Transverse colon (tissue), 4 donors: ENCODE data around the gene RINL. TPM values are rescaled to one million over a fixed set of nuclear protein-coding genes. Genes with fewer than 3 reads are reported as not detected.

Experiments
- DNase-seq: peaks from one replicate; pipeline ENCODE4 v3.0.0-alpha.2; 2019
- H3K27ac ChIP-seq, 4 donors: fragments of 200-600 bp; sonication (generic); 2 replicates each; pipeline ENCODE4 v1.5.1; 2016 to 2018; ENCODE audit warnings: inconsistent platforms in 4 of 4
- H3K27me3 ChIP-seq: fragments of 200-600 bp; sonication (generic); 2 replicates; pipeline ENCODE4 v1.5.1; 2017; ENCODE audit warnings: inconsistent platforms
- H3K36me3 ChIP-seq, 4 donors: fragments of 200-600 bp; sonication (generic); 2 replicates each; pipeline ENCODE4 v1.5.1; 2017 to 2019; ENCODE audit warnings: inconsistent platforms in 4 of 4
- H3K4me1 ChIP-seq, 4 donors: fragments of 200-600 bp; sonication (generic); 2 replicates each; pipeline ENCODE4 v1.5.1; 2017 to 2020; ENCODE audit warnings: inconsistent platforms in 4 of 4
- H3K4me3 ChIP-seq, 4 donors: fragments of 200-600 bp; sonication (generic); 1 replicate in 1 of 4; 2 replicates in 3 of 4; pipeline versions ENCODE4 v1.5.1 to v1.6.1; 2017 to 2019; ENCODE audit warnings: inconsistent platforms in 4 of 4
- H3K9me3 ChIP-seq, 2 donors: fragments of 200-600 bp; sonication (generic); 2 replicates each; pipeline ENCODE4 v1.5.1; 2017 to 2019; ENCODE audit warnings: inconsistent platforms in 2 of 2
- CTCF ChIP-seq, 5 experiments: fragments of 200-600 bp in 3 of 5; fragments of 450-650 bp in 2 of 5; sonication (generic) in 3 of 5; IDR thresholded peaks; 1 replicate in 2 of 5; 2 replicates in 3 of 5; pipeline ENCODE4 v1.5.1; 2016 to 2017; ENCODE audit warnings: antibody characterized with exemption in 5 of 5, inconsistent platforms in 3 of 5, mild to moderate bottlenecking in 2 of 5, moderate library complexity in 1 of 5
- EP300 ChIP-seq: sonication (generic); formaldehyde crosslinking; IDR thresholded peaks from one replicate; pipeline ENCODE4 v1.6.1; 2017; ENCODE audit warnings: antibody characterized with exemption, low read depth
- POLR2A ChIP-seq: fragments of 450-650 bp; IDR thresholded peaks from one replicate; pipeline ENCODE4 v1.6.1; 2016; ENCODE audit warnings: antibody characterized with exemption, mild to moderate bottlenecking, moderate library complexity
- POLR2AphosphoS5 ChIP-seq, 3 donors: sonication (generic); formaldehyde crosslinking; IDR thresholded peaks; one replicate each; pipeline ENCODE4 v1.6.1; 2016; ENCODE audit warnings: antibody characterized with exemption in 3 of 3
- WGBS, 2 donors: methylation state at CpG; one replicate each; pipeline ENCODE4 v1.1.5; 2018; ENCODE audit warnings: low coverage in 1 of 2; 5-methylcytosine and 5-hydroxymethylcytosine counted together
- in situ Hi-C, 4 donors: fragments of 200-750 bp; cut with MboI; loops; one replicate each; pipeline versions ENCODE4 v1.15.0 to v1.15.1; 2017; ENCODE audit warnings: low sequenced_read_pairs in 3 of 4, low pct_ligation_motif_present in 1 of 4, low pct_unique_long_range_greater_than_20kb in 1 of 4
- intact Hi-C: fragments of 100-400 bp; cut with DNase I; formaldehyde crosslinking; loops from one replicate; pipeline ENCODE4 v1.15.1; 2023; ENCODE audit warnings: low total_unique reads
- total RNA-seq, 4 donors: library from RNA; depleted of rRNA; stranded (reverse); fragments of >200 nt; gene quantifications; one replicate each; pipeline ENCODE4 v1.1.0, GENCODE V29; 2016

Gene RINL
- total RNA-seq, 4 donors from 2014 or later = 1.8 to 7.0 (median 3.6) TPM

- Histone ChIP-seq H3K4me3 (no peak overlapping the region), H3K36me3 (peaks cover 0 to 15% (median 3%) of the 10 kb centered on the region in 4 donors), H3K27me3 (peaks cover 17% of the 10 kb centered on the region), H3K4me1 (no peaks in the 10 kb centered on the region), H3K27ac (no peak overlapping the region), H3K9me3 (no peaks in the 10 kb centered on the region)
- 83% methylated on average over 5 of the region's 16 CpGs; no CpG with 5 or more reads in 1 of the 2 donors for WGBS, 2 donors
- intact Hi-C loops = no loop called here
- TF ChIP-seq POLR2A (no peak), CTCF (IDR thresholded peaks at IDR 0.05) (no peak), EP300 (no peak), POLR2AphosphoS5 (IDR thresholded peaks at IDR 0.05) (no peak)
- in situ Hi-C loops = no loop called here
- DNase-seq = no peak
Measured at GRCh38 chr19:38911388-38912001, 33.4 kb upstream of the RINL start.

GRCh38 chr19:38910488-38910887 lies 32.4 kb upstream of the RINL start:
- WGBS, 2 donors = 96 to 100% methylated on average over 1 to 12 of the region's 12 CpGs
- TF ChIP-seq EP300 = no peak
- no peak for TF ChIP-seq POLR2A
- TF ChIP-seq CTCF (IDR thresholded peaks at IDR 0.05) = no peak
- TF ChIP-seq POLR2AphosphoS5 (IDR thresholded peaks at IDR 0.05) = no peak
- Histone ChIP-seq H3K27me3 (peaks cover 17% of the 10 kb centered on the region), H3K36me3 (peaks cover 0 to 17% (median 5%) of the 10 kb centered on the region in 4 donors), H3K4me3 (no peak overlapping the region), H3K9me3 (no peaks in the 10 kb centered on the region), H3K4me1 (no peaks in the 10 kb centered on the region), H3K27ac (no peak overlapping the region)
- intact Hi-C loops (no loop called here), in situ Hi-C loops (no loop called here)
- no peak for DNase-seq

GRCh38 chr19:38908911-38909310 lies 30.8 kb upstream of the RINL start:
- in situ Hi-C loops = no loop called here
- Histone ChIP-seq H3K4me3 (no peak overlapping the region), H3K27me3 (peaks cover 17% of the 10 kb centered on the region), H3K9me3 (no peaks in the 10 kb centered on the region), H3K36me3 (peaks cover 0 to 23% (median 6%) of the 10 kb centered on the region in 4 donors), H3K4me1 (no peaks in the 10 kb centered on the region), H3K27ac (no peak overlapping the region)
- no peak for DNase-seq
- TF ChIP-seq POLR2A (no peak), EP300 (no peak), CTCF (IDR thresholded peaks at IDR 0.05) (no peak), POLR2AphosphoS5 (IDR thresholded peaks at IDR 0.05) (no peak)
- intact Hi-C loops = no loop called here
- 80% methylated on average over 2 to 10 of the region's 10 CpGs for WGBS, 2 donors

- H3K27me3 ChIP-seq = peaks cover 17% of the 10 kb centered on the region
- no peak overlapping the region for H3K27ac ChIP-seq
- intact Hi-C loops (no loop called here), in situ Hi-C loops (no loop called here)
- H3K4me3 ChIP-seq = no peak overlapping the region
- TF ChIP-seq POLR2A = no peak
- no peak for TF ChIP-seq EP300
- TF ChIP-seq CTCF (IDR thresholded peaks at IDR 0.05) = no peak
- TF ChIP-seq POLR2AphosphoS5 (IDR thresholded peaks at IDR 0.05) = no peak
- 93 to 94% methylated on average over 12 of the region's 12 CpGs for WGBS, 2 donors
- no peak for DNase-seq
- no peaks in the 10 kb centered on the region for H3K9me3 ChIP-seq
- no peaks in the 10 kb centered on the region for H3K4me1 ChIP-seq
- peaks cover 0 to 23% (median 6%) of the 10 kb centered on the region in 4 donors for H3K36me3 ChIP-seq
Measured at GRCh38 chr19:38907670-38908069, 29.6 kb upstream of the RINL start.
